HG03378 (cell line): ENCODE results near the gene DPPA4.

ENCODE experiments used
- ATAC-seq: cut with Tn5 transposase; IDR thresholded peaks from one replicate; pipeline ENCODE4 v1.9.1; 2021; ENCODE audit warnings: mild to moderate bottlenecking, moderate library complexity; ENCODE audit not compliant: unreplicated experiment

DPPA4 gene

DNA sequence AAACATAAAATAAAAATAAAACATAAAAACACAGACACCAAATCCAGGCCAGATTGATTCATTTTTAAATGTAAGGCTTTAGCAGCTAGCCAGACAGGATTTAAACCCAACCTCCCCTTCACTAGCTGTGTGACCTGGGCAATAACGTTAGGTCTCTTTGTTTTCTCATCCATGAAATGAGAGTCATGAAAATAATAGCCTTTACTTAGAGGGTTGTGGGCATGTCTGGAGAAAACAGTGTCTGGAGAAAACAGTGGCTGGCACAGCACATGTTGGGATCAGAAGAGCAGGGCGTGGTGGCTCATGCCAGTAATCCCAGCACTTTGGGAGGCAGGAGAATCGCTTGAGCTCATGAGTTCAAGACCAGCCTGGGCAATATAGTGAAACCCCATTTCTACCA, 1.9 kb upstream of the DPPA4 start:
- ATAC-seq: no peak

DNA sequence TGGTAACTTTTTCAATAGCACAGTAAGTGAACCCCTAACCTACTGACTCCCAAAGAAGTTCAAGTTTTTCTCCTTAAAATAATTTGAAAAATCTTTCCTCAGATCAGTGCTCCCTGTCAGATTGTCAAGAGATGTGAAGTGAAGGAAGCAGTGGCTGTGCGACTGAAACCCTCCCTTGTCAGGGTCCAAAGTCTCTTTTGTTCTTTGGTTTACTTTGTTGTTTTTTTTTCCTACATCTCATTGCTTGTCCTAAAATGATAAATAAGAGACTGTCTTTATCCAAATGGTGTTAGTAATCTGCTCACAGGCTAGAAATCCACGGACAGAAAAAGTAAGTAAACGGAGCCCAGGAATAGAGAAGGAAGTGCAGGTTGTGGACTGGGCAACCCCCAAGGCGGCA, 976 bp upstream of the DPPA4 start:
- ATAC-seq: no peak

DNA sequence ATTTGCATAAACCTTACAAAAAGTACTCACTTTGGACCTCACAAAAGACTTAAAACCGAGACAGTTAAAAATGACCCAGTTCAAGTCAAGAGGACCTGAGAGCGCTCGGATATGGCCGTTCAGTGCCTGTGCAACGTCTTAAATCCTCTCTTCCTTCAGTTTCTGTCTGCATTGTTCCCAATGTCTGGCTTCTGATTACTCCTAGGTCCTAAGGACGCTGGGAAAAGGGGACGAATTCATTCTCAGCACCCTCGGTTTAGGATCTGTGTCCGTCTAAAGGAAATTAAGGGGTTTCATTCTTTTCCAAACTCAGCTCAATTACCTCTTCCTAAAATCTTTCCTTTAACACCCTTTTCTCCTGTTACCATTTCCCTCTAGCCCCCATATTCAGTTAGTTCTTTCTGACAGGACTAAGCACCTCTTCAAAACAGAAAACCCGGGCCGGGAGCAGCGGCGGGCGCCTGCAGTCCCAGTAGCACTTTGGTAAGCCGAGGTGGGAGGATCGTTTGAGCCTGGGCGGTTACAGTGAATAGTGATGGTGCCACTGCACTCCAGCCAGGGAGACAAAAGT, 970 bp downstream of the DPPA4 start:
- ATAC-seq: no peak

DNA sequence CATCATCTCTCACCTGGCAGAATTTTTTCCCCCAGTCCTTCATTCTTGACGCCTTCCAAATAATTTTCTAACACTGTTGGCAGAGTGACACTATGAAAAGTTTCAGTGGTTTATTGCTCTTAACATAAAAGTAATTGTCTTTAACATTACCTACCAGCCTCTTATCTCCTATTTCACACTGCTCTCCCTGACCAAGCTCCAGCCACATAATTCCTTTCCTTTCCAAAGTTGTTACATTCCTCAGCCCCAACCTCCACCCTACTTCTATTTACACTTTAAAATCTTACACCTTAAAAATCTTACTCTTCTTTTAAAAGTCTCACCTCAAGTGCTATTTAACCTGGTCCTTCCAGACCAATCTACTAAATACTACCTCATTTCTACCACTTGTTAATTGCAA, 2.8 kb downstream of the DPPA4 start:
- no peak for ATAC-seq

DNA sequence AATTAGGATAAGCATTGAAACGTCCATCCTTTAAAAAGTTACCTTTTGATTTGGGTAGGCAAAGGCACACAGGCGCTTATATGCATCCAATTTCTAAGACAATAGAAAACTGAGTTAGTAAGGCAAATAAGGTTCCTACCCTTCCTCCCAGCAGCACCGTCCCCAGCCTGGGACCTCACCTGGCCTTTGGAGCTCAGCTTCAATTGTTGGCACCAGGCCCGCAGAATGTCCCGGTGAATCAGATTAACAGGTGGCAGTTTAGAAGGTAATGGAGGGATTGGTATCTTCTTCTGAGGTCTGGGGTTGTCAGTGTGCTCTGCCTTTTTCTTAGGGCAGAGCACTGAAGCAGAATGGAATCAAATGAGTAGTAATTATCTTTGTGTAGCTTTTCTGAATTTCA, 5.7 kb downstream of the DPPA4 start:
- no peak for ATAC-seq

DNA sequence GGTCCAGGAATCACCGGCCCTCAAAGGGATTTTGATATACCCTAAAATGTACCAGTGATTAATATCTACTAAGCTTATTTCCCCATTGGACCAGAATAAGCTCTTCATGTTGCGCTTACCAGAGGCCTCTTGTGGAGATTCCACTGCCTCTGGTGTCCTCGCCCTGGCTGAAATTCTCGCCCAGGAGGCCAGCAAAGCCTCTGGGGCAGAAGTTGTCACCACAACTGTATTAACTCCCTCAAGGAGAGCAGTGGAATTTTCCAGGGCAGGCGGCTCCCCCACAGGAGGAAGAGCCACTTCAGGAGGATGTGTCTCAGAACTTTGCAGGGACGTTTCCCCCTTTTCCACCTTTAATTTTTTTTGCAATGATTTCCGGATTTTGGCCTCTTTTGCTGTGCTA, 6.9 kb downstream of the DPPA4 start:
- ATAC-seq: no peak

DNA sequence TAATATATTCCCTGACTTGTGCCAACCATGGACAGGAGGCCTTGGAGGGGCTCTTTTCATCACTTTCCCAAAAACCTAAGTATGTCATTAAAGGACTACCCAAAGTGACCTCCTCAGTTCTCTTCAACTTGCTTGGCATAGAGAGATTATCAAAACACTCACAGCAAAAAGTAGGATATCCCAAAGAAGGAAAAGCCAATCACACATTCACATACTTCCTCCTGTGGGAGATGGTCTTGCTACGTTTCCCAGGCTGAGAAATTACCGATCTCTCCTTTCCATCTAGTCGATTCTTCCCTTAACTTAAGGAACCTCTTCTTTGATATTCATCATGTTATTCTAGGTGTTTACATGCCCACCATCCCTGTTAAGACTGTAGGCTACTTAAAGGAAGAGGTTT, 9.1 kb downstream of the DPPA4 start:
- ATAC-seq: no peak

DNA sequence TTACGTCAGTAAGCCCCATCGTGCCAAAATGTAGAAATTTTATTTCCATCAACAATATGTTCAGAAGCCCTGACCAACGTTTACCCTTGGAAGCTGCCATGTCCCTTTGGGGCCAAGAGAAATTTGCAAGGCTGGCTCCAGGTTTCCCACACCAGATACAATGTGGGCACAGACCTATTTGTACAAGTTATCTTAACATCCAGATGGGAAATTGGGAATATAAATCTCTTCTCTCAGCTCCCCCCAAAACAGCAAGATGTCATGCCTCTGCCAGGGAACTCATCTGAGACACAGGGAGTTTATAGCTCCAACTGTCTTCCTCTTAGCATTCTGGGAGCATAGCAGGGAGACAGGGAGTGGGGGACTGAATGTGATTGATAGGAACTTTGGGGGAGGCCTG, 11.7 kb downstream of the DPPA4 start:
- ATAC-seq: no peak

DNA sequence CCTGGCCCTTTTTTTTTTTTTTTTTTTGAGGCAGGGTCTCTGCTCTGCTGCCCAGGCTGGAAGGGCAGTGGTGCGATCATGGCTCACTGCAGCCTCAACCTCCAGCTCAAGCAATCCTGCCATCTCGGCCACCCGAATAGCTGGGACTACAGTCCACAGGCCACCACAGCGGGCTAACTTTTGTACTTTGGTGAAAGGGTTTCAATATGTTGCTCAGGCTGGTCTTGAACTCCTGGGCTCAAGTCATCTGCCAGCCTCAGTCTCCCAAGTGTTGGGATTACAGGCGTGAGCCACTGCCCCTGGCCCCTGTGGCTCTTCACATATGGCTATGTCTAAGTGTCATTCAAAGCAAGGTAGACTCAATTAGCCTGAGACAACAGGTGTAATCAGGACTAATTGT, 12.2 kb downstream of the DPPA4 start:
- no peak for ATAC-seq

DNA sequence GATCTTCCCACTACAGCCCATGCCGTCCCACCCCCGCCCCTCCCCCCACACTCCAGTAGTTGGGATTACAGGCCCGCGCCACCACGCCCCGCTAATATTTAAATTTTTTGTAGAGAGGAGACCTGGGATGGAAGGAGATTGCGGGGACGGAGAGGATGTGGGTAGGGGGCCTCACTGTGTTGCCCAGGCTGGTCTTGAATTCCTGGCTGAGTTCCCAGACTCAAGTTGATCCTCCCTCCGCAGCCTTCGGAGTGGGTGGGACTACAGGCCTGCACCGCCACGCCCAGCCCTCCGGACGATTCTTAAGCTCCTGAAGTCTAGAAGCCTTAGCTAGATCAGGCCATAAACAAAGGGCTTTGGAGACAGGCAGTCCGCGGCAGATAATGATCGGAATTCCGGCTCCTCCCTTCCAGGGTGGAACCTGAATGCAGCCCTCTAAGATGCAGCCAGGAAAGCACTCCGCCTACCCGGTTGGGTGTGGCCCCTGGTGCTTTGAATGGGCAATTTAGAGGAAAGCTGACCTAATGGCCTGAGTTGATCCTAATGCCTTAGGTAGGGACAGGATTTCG, 21.1 kb downstream of the DPPA4 start, which contains the start of gene DPPA2:
Gene DPPA2, minus strand, starts transcription at position 356 of the 569 bp plus-strand sequence. CDS start 1,975 bp downstream, outside the sequence.
- ATAC-seq: no peak

DNA sequence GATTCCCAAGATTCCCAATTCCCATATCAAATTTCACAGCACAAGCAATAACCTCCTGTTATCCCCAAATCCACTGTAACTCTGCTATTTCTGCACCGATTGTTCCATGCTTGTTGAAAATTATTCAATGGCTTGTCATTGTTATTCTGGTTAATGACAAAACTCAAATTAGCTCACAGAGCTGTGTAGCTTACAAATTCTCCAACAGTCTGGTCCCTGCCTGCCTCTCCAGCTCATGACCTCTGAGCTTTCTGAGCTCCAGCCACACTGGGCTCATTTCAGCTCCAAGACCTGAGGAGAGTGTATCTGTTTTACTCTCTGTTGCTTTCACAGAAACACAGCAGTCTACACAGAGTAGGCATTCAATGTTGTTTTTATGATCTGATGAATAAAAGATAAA, 24.3 kb downstream of the DPPA4 start:
- ATAC-seq: no peak

DNA sequence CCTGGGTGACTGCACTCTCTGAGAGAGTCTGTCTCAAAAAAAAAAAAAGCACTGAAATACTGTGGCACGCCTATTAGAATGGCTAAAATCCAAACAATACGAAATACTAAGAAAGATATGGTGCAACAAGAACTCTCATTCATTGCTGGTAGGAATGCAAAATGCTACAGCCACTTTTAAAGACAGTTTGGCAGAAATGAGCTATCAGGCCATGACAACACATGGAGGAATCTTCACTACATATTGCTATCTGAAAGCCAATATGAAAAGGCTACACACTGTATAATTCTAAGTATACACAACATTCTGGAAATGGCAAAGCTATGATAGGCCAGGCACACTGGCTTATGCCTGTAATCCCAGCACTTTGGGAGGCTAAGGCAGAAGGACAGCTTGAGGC, 39.9 kb downstream of the DPPA4 start:
- no peak for ATAC-seq

DNA sequence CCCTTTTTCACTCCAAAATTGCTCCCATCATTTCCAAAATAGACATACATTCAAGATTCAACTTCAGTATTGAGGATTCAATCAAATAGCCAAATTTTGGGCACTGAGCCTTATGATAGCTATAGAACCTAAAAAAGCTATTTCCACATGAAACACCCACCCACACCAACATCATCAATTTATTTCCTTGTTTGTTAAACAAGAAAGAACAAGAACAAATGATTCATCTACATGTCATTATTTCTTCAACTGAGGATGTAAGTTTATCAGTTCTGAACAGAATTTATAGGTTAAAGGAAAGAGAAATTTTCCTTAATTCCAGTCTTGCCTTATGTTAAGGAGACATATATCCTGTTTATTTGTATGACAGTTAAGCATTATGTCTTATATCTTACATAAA, 53.3 kb downstream of the DPPA4 start:
- no peak for ATAC-seq

DNA sequence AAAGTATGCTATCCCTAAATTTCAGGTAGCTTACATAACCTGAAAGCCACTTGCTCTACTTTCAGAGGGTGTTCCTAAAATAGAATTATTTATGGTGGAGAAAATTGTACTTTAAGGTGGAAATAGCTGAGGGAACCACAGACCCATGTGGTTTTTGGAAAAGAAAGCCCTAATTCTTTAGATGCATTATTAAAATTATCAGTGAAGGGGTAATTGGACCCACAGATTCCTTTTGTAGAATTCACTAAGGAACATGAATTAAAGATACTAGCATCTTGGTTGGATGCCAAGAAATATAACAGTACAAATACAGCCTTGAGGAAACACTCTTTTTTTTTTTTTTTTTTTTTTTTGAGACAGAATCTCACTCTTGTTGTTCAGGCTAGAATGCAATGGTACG, 58.8 kb downstream of the DPPA4 start:
- no peak for ATAC-seq

DNA sequence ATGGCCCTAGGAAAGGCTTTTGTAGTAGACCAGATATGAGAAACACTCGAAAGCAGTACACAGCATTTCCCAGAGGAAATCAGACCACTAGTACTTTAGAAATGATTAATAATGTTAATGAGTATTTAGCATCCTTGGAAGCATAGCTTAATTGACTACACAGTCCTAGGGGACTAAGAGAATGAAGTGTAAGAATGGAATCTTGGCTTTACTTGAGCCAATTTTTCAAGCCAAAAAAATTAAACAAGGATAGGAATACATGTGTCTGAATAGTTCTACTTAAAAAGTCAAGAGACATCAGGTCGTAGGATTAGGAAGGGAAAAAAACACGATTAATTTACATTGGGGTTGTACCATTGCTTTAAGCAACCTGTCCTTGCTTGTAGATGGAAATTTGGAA, 59.2 kb downstream of the DPPA4 start:
- no peak for ATAC-seq
